H1 (cell line): ENCODE data around the gene CCDC73. TPM values are rescaled to one million over a fixed set of nuclear protein-coding genes. Genes with fewer than 3 reads are reported as not detected.

Source experiments
- CTCF ChIA-PET: fragments of 300-600 bp; sonication (Branson Sonifier 250); formaldehyde crosslinking; loops from one replicate; lab custom pipeline; 2021; ENCODE audit not compliant: partially characterized antibody; lab: Charles Lee
- POLR2A ChIA-PET: fragments of 300-600 bp; sonication (Branson Sonifier 250); formaldehyde crosslinking; loops from one replicate; lab custom pipeline; 2021; ENCODE audit warnings: inconsistent platforms; ENCODE audit not compliant: partially characterized antibody; lab: Charles Lee
- DNase-seq, 2 experiments: peaks; one replicate each; pipeline versions ENCODE4 v3.0.0 to v3.0.0-alpha.2; 2010 to 2022; ENCODE audit warnings: low spot score in 2 of 2, low read depth in 1 of 2, mixed read lengths in 1 of 2
- FAIRE-seq: peaks from 2 replicates; lab custom pipeline; 2011; peaks lifted over from hg19 to GRCh38; lab: Jason Lieb, UNC
- H2AFZ ChIP-seq: 2 replicates; pipeline ENCODE4 v1.8.1; 2012; ENCODE audit warnings: low read length, inconsistent platforms
- H2AK5ac ChIP-seq: 2 replicates; pipeline ENCODE4 v1.6.1; 2013; ENCODE audit warnings: low read depth, low read length
- H2BK120ac ChIP-seq: replicated peaks from 2 replicates; pipeline ENCODE3; 2013; ENCODE audit warnings: low read depth, low read length, inconsistent platforms
- H2BK12ac ChIP-seq: 2 replicates; pipeline ENCODE4 v1.6.1; 2013; ENCODE audit warnings: low read depth, low read length
- H2BK15ac ChIP-seq: 2 replicates; pipeline ENCODE4 v1.6.1; 2013; ENCODE audit warnings: low read length
- H2BK20ac ChIP-seq: 2 replicates; pipeline ENCODE4 v1.6.1; 2013; ENCODE audit warnings: low read length
- H2BK5ac ChIP-seq: 2 replicates; pipeline ENCODE4 v1.6.1; 2013; ENCODE audit warnings: low read depth, low read length
- H3K14ac ChIP-seq: 2 replicates; pipeline ENCODE4 v1.6.1; 2013; ENCODE audit warnings: inconsistent platforms; ENCODE audit not compliant: insufficient read length
- H3K18ac ChIP-seq: 2 replicates; pipeline ENCODE4 v1.6.1; 2013; ENCODE audit warnings: low read length; ENCODE audit errors: extremely low read depth
- H3K23ac ChIP-seq: 2 replicates; pipeline ENCODE4 v1.6.1; 2013; ENCODE audit warnings: inconsistent platforms; ENCODE audit not compliant: insufficient read length
- H3K23me2 ChIP-seq: 2 replicates; pipeline ENCODE4 v1.6.1; 2013; ENCODE audit warnings: low read depth, low read length
- H3K27ac ChIP-seq: 2 replicates; pipeline ENCODE4 v1.6.1; 2011; ENCODE audit warnings: low read depth, low read length, inconsistent platforms
- H3K27me3 ChIP-seq, 4 experiments: replicated peaks in 1 of 4; 1 replicate in 1 of 4; 2 replicates in 3 of 4; pipeline versions ENCODE4 v1.6.1 to v1.8.1; 2011 to 2013; ENCODE audit warnings: low read length in 3 of 4, mild to moderate bottlenecking in 3 of 4, inconsistent platforms in 2 of 4, mixed read lengths in 2 of 4, moderate library complexity in 1 of 4; ENCODE audit not compliant: control insufficient read depth in 3 of 4, insufficient read depth in 3 of 4; ENCODE audit errors: extremely low read depth in 1 of 4
- H3K36me3 ChIP-seq, 4 experiments: 2 replicates each; pipeline versions ENCODE4 v1.6.1 to v1.8.1; 2011 to 2013; ENCODE audit warnings: mild to moderate bottlenecking in 4 of 4, low read length in 3 of 4, moderate library complexity in 2 of 4, control low read depth in 1 of 4, inconsistent platforms in 1 of 4; ENCODE audit not compliant: insufficient read depth in 4 of 4, control insufficient read depth in 2 of 4
- H3K4ac ChIP-seq: replicated peaks from 2 replicates; pipeline ENCODE3; 2013; ENCODE audit warnings: low read length, low read depth, mixed read lengths, inconsistent platforms; ENCODE audit not compliant: insufficient read length
- H3K4me1 ChIP-seq, 4 experiments: replicated peaks in 1 of 4; 1 replicate in 1 of 4; 2 replicates in 3 of 4; pipeline versions ENCODE4 v1.6.1 to v1.8.1; 2011 to 2013; ENCODE audit warnings: low read length in 3 of 4, inconsistent platforms in 2 of 4, mixed read lengths in 1 of 4; ENCODE audit not compliant: insufficient read depth in 4 of 4, control insufficient read depth in 3 of 4
- H3K4me2 ChIP-seq, 2 experiments: 2 replicates each; pipeline versions ENCODE4 v1.6.1 to v1.8.1; 2011 to 2013; ENCODE audit warnings: low read depth in 2 of 2, low read length in 2 of 2, control low read depth in 1 of 2, inconsistent platforms in 1 of 2, mild to moderate bottlenecking in 1 of 2; ENCODE audit not compliant: insufficient read depth in 1 of 2
- H3K4me3 ChIP-seq, 4 experiments: fragments of 200-600, 300-600 bp in 1 of 4; sonication (generic), shearing (Covaris generic), sonication (Bioruptor Twin) in 1 of 4; 2 replicates each; pipeline versions ENCODE4 v1.5.1 to v1.8.1; 2011 to 2016; ENCODE audit warnings: low read length in 4 of 4, low read depth in 3 of 4, control low read depth in 2 of 4, inconsistent platforms in 2 of 4, mild to moderate bottlenecking in 2 of 4, mixed read lengths in 1 of 4, moderate library complexity in 1 of 4; ENCODE audit not compliant: insufficient read depth in 2 of 4; ENCODE audit errors: extremely low read depth in 1 of 4
- H3K56ac ChIP-seq: replicated peaks from 2 replicates; pipeline ENCODE3; 2013; ENCODE audit warnings: low read depth, mild to moderate bottlenecking, mixed read lengths, low read length, inconsistent platforms; ENCODE audit not compliant: insufficient read length
- H3K79me1 ChIP-seq: 2 replicates; pipeline ENCODE4 v1.6.1; 2013; ENCODE audit warnings: low read depth, low read length, control low read depth
- H3K79me2 ChIP-seq, 2 experiments: 2 replicates each; pipeline versions ENCODE4 v1.6.1 to v1.8.1; 2012 to 2013; ENCODE audit warnings: low read length in 2 of 2, mild to moderate bottlenecking in 2 of 2, inconsistent platforms in 1 of 2; ENCODE audit not compliant: insufficient read depth in 2 of 2, control insufficient read depth in 1 of 2
- H3K9ac ChIP-seq, 4 experiments: replicated peaks in 1 of 4; 1 replicate in 1 of 4; 2 replicates in 3 of 4; pipeline versions ENCODE4 v1.6.1 to v1.8.1; 2011 to 2013; ENCODE audit warnings: low read depth in 3 of 4, low read length in 3 of 4, control low read depth in 2 of 4, mild to moderate bottlenecking in 2 of 4, moderate library complexity in 2 of 4, inconsistent platforms in 1 of 4; ENCODE audit errors: extremely low read depth in 1 of 4
- H3K9me3 ChIP-seq, 2 experiments: 2 replicates each; pipeline versions ENCODE4 v1.6.1 to v1.8.1; 2012 to 2013; ENCODE audit warnings: mild to moderate bottlenecking in 2 of 2, moderate library complexity in 2 of 2, control low read depth in 1 of 2, inconsistent platforms in 1 of 2, low read depth in 1 of 2, low read length in 1 of 2, mixed read lengths in 1 of 2; ENCODE audit not compliant: insufficient read depth in 2 of 2
- H4K20me1 ChIP-seq, 2 experiments: replicated peaks in 1 of 2; 2 replicates each; pipeline versions ENCODE3 to v1.8.1; 2011 to 2013; ENCODE audit warnings: inconsistent platforms in 2 of 2, low read length in 2 of 2, mild to moderate bottlenecking in 1 of 2; ENCODE audit not compliant: insufficient read depth in 2 of 2, control insufficient read depth in 1 of 2
- H4K5ac ChIP-seq: 2 replicates; pipeline ENCODE4 v1.6.1; 2013; ENCODE audit warnings: low read length, low read depth, mixed read lengths, inconsistent platforms; ENCODE audit not compliant: insufficient read length
- H4K8ac ChIP-seq: 2 replicates; pipeline ENCODE4 v1.8.0; 2013; ENCODE audit warnings: mild to moderate bottlenecking, moderate library complexity, low read length, inconsistent platforms; ENCODE audit not compliant: insufficient read depth; ENCODE audit errors: extremely low read depth
- H4K91ac ChIP-seq: replicated peaks from 2 replicates; pipeline ENCODE3; 2013; ENCODE audit warnings: low read length, mixed read lengths, inconsistent platforms; ENCODE audit not compliant: insufficient read length
- ATF2 ChIP-seq: IDR thresholded peaks from 2 replicates; pipeline ENCODE4 v1.6.1; 2012; ENCODE audit warnings: low read length, inconsistent platforms
- BACH1 ChIP-seq: IDR thresholded peaks from 2 replicates; pipeline ENCODE4 v1.6.1; 2012; ENCODE audit warnings: low read length, improper control_type of control experiment
- CEBPB ChIP-seq: IDR thresholded peaks from 2 replicates; pipeline ENCODE4 v1.6.1; 2012; ENCODE audit warnings: low read depth, low read length
- KDM5A ChIP-seq: fragments of 200-600 bp; IDR thresholded peaks from 2 replicates; pipeline ENCODE4 v1.7.1; 2012; ENCODE audit warnings: mild to moderate bottlenecking, low read length, inconsistent platforms, mixed read lengths
- PHF8 ChIP-seq: fragments of 200-600 bp; sonication (generic); conservative IDR thresholded peaks from 2 replicates; pipeline ENCODE4 v1.7.1; 2012; ENCODE audit warnings: low read depth, mild to moderate bottlenecking, inconsistent platforms, low read length, moderate library complexity
- RNF2 ChIP-seq: fragments of 200-900, 300-1000 bp; sonication (generic); IDR thresholded peaks from 2 replicates; pipeline ENCODE4 v1.7.1; 2016; ENCODE audit warnings: borderline replicate concordance, low read depth, mild to moderate bottlenecking, antibody characterized with exemption, low read length; ENCODE audit not compliant: poor library complexity, severe bottlenecking; ENCODE audit errors: missing control alignments
- RXRA ChIP-seq: IDR thresholded peaks from 2 replicates; pipeline ENCODE4 v1.6.1; 2011; ENCODE audit warnings: low read depth, mild to moderate bottlenecking, low read length, moderate library complexity; ENCODE audit not compliant: insufficient read depth
- SAP30 ChIP-seq: fragments of 300-600 bp; sonication (generic); IDR thresholded peaks from 2 replicates; pipeline ENCODE4 v1.7.1; 2012; ENCODE audit warnings: low read length, moderate library complexity, mild to moderate bottlenecking, inconsistent platforms; ENCODE audit not compliant: insufficient read depth, insufficient replicate concordance
- SIN3A ChIP-seq, 2 experiments: IDR thresholded peaks in 1 of 2; conservative IDR thresholded peaks in 1 of 2; 2 replicates each; pipeline ENCODE4 v1.6.1; 2011 to 2012; ENCODE audit warnings: low read length in 2 of 2, improper control_type of control experiment in 1 of 2, low read depth in 1 of 2, mild to moderate bottlenecking in 1 of 2
- USF2 ChIP-seq: IDR thresholded peaks from 2 replicates; pipeline ENCODE4 v1.6.1; 2011; ENCODE audit warnings: low read length, improper control_type of control experiment
- WGBS, 2 experiments: shearing (Covaris generic) in 1 of 2; methylation state at CpG; one replicate each; pipeline versions ENCODE4 v1.1.6 to v1.1.7; 2013 to 2015; ENCODE audit warnings: low lambda C conversion rate in 2 of 2, mixed read lengths in 2 of 2, inconsistent platforms in 1 of 2, low coverage in 1 of 2, missing lambda C conversion rate in 1 of 2; ENCODE audit not compliant: insufficient replicate concordance in 2 of 2, insufficient coverage in 1 of 2, insufficient read length in 1 of 2; ENCODE audit errors: extremely low coverage in 1 of 2, missing lambda C conversion rate in 1 of 2; 5-methylcytosine and 5-hydroxymethylcytosine counted together
- polyA plus RNA-seq, 7 experiments: library from polyadenylated mRNA; depleted of rRNA in 3 of 7; stranded (reverse) in 5 of 7; unstranded in 2 of 7; fragments of >200 nt in 5 of 7; fragments of 200-250 nt in 2 of 7; gene quantifications; 1 replicate in 5 of 7; 2 replicates in 1 of 7; 4 replicates in 1 of 7; pipeline versions ENCODE4 v1.2.1 to v1.2.3, GENCODE V29; 2011 to 2013; ENCODE audit warnings: missing spikeins in 2 of 7, mixed read lengths in 2 of 7
- total RNA-seq: library from RNA; stranded (reverse); fragmentation: NEBNext Ultra II Directional; extraction: Animal tissue kit (Norgen Biotek cat#: 25700); gene quantifications from 2 replicates; pipeline ENCODE4 v1.2.1, GENCODE V29; 2021

CCDC73 gene
- total and polyA plus RNA-seq, 2 of the 8 experiments (the other 6 are each of a cell fraction or from before 2014, with no cell fraction given), result not detected

GRCh38 chr11:32836946-32837345, 42.5 kb upstream of the CCDC73 start:
- Histone ChIP-seq H3K23me2 (no peaks in the 10 kb centered on the region), H3K27ac (no peak overlapping the region), H2BK12ac (no peak overlapping the region), H3K14ac (no peak overlapping the region), H2BK120ac (no peak overlapping the region), H4K91ac (no peak overlapping the region), H3K79me2 (no peaks in the 10 kb centered on the region), H4K5ac (no peak overlapping the region), H3K36me3 (no peaks in the 10 kb centered on the region; a peak in 1 of 8 replicates), H2BK15ac (no peak overlapping the region), H3K23ac (no peak overlapping the region), H3K79me1 (no peaks in the 10 kb centered on the region), H3K4me1 (peaks cover 0 to 4% (median 0%) of the 10 kb centered on the region in 4 experiments; a peak in 1 of 7 replicates), H3K4me3 (no peak overlapping the region), H4K20me1 (no peaks in the 10 kb centered on the region), H3K4me2 (no peak overlapping the region), H3K9ac (no peak overlapping the region), H3K9me3 (no peaks in the 10 kb centered on the region), H3K56ac (no peak overlapping the region), H3K18ac (no peak overlapping the region), H3K27me3 (no peaks in the 10 kb centered on the region), H2BK5ac (no peak overlapping the region), H2BK20ac (no peak overlapping the region), H4K8ac (no peak overlapping the region), H3K4ac (no peak overlapping the region), H2AFZ (no peak overlapping the region), H2AK5ac (no peak overlapping the region)
- ChIA-PET POLR2A (no interaction called here), CTCF (interaction anchor here (0.8 kb wide), 1 partner anchor 20 kb away, joined by 3 read pairs; no protein-coding TSS in a partner anchor)
- no peak for DNase-seq
- 94% methylated on average over 2 of the region's 2 CpGs; no CpG with 5 or more reads in 1 of the 2 experiments for WGBS, 2 experiments
- no peak for FAIRE-seq
- TF ChIP-seq RXRA (no peak), SAP30 (no peak), BACH1 (no peak), PHF8 (no peak), CEBPB (no peak), KDM5A (no peak), ATF2 (no peak), USF2 (no peak), RNF2 (no peak), SIN3A (conservative IDR thresholded peaks at IDR 0.05 in 1 of 2, IDR thresholded peaks at IDR 0.05 in 1 of 2; ENCODE audit: low read depth in 1 of 2, low read length in 2 of 2) (no peak)
